K562 (cell line): ENCODE results near the gene RAB43. TPM values are rescaled to one million over a fixed set of nuclear protein-coding genes. Genes with fewer than 3 reads are reported as not detected.

ENCODE experiments used
- ARID1B ChIP-seq: fragments of 450-650 bp; IDR thresholded peaks from 2 replicates; pipeline ENCODE4 v1.6.1; 2016; ENCODE audit warnings: antibody characterized with exemption, mild to moderate bottlenecking, inconsistent platforms
- CBX1 ChIP-seq: sonication (generic); IDR thresholded peaks from 2 replicates; pipeline ENCODE4 v1.6.1; 2016; ENCODE audit warnings: antibody characterized with exemption, low read depth, mild to moderate bottlenecking
- ERF ChIP-seq: fragments of 450-650 bp; formaldehyde crosslinking; IDR thresholded peaks from 2 replicates; pipeline ENCODE4 v1.4.0; 2020; ENCODE audit warnings: mild to moderate bottlenecking, mixed read lengths
- FOXP4 ChIP-seq: sonication (generic); formaldehyde crosslinking; IDR thresholded peaks from 2 replicates; pipeline ENCODE4 v1.8.0; 2022; ENCODE audit warnings: mild to moderate bottlenecking, missing genetic modification reagents, borderline replicate concordance
- HNRNPLL ChIP-seq: fragments of 200-400 bp; formaldehyde crosslinking; IDR thresholded peaks from 2 replicates; pipeline ENCODE4 v1.6.1; 2017; ENCODE audit warnings: low read length, low read depth, mild to moderate bottlenecking; ENCODE audit not compliant: poor library complexity, severe bottlenecking
- HNRNPUL1 ChIP-seq: fragments of 200-400 bp; formaldehyde crosslinking; IDR thresholded peaks from 2 replicates; pipeline ENCODE4 v1.6.1; 2017; ENCODE audit warnings: low read length
- JUND ChIP-seq, 2 experiments: IDR thresholded peaks; 2 replicates in 1 of 2; 3 replicates in 1 of 2; pipeline ENCODE4 v1.6.1; 2011; ENCODE audit warnings: borderline replicate concordance in 2 of 2, low read depth in 2 of 2, low read length in 2 of 2, improper control_type of control experiment in 1 of 2, missing biosample characterization in 1 of 2, missing genetic modification characterization in 1 of 2, missing genetic modification reagents in 1 of 2
- LARP7 ChIP-seq: fragments of 450-650 bp; IDR thresholded peaks from 2 replicates; pipeline ENCODE4 v1.6.1; 2016
- NCOA6 ChIP-seq: fragments of 450-650 bp; IDR thresholded peaks from 2 replicates; pipeline ENCODE4 v1.6.1; 2017; ENCODE audit warnings: mild to moderate bottlenecking
- NFIC ChIP-seq: fragments of 450-650 bp; IDR thresholded peaks from 2 replicates; pipeline ENCODE4 v1.6.1; 2017; ENCODE audit warnings: mild to moderate bottlenecking, inconsistent platforms
- NUFIP1 ChIP-seq: fragments of 450-650 bp; IDR thresholded peaks from 2 replicates; pipeline ENCODE4 v1.6.1; 2018; ENCODE audit not compliant: partially characterized antibody
- SRSF9 ChIP-seq: fragments of 200-400 bp; formaldehyde crosslinking; IDR thresholded peaks from 2 replicates; pipeline ENCODE4 v1.6.1; 2017; ENCODE audit warnings: low read depth, low read length, borderline replicate concordance
- TSC22D4 ChIP-seq: fragments of 450-650 bp; IDR thresholded peaks from 2 replicates; pipeline ENCODE4 v1.6.1; 2016; ENCODE audit warnings: missing genetic modification characterization, missing biosample characterization, control low read depth
- XRCC3 ChIP-seq: fragments of 450-650 bp; IDR thresholded peaks from 2 replicates; pipeline ENCODE4 v1.6.1; 2017; ENCODE audit warnings: mild to moderate bottlenecking, moderate library complexity
- ZBTB1 ChIP-seq: sonication (generic); formaldehyde crosslinking; IDR thresholded peaks from 2 replicates; pipeline ENCODE4 v1.8.1; 2023; ENCODE audit warnings: missing genetic modification reagents, low read depth, mild to moderate bottlenecking, borderline replicate concordance
- ZSCAN29 ChIP-seq: fragments of 450-650 bp; IDR thresholded peaks from 2 replicates; pipeline ENCODE4 v1.6.1; 2017
- polyA plus RNA-seq, 8 experiments: library from polyadenylated mRNA; depleted of rRNA in 4 of 8; stranded (reverse) in 5 of 8; unstranded in 3 of 8; fragments of >200 nt; fragmentation: Nextera tagmentation in 2 of 8; fragmentation: Illumina TruSeq in 1 of 8; extraction: Ambion mirVana in 2 of 8; extraction: Trizol in 1 of 8; gene quantifications; 2 replicates each; pipeline versions ENCODE4 v1.2.1 to v1.2.3, GENCODE V29; 2011 to 2014; ENCODE audit warnings: inconsistent platforms in 1 of 8, missing spikeins in 1 of 8
- total RNA-seq, 7 experiments: library from RNA; depleted of rRNA in 6 of 7; stranded (reverse); fragments of >200 nt in 6 of 7; fragmentation: Illumina TruSeq in 2 of 7; extraction: Trizol in 2 of 7; gene quantifications; 2 replicates each; pipeline versions ENCODE4 v1.2.1 to v1.2.3, GENCODE V29; 2011 to 2021; ENCODE audit warnings: low replicate concordance in 1 of 7
- TF ChIP-seq, protein P1 (sequence below), 2 experiments: fragments of 450-650 bp in 1 of 2; sonication (generic) in 1 of 2; formaldehyde crosslinking in 1 of 2; IDR thresholded peaks in 1 of 2; conservative IDR thresholded peaks in 1 of 2; 2 replicates each; pipeline versions ENCODE4 v1.6.1 to v1.8.1; 2016 to 2023; ENCODE audit warnings: mild to moderate bottlenecking in 2 of 2, moderate library complexity in 2 of 2, inconsistent platforms in 1 of 2, missing genetic modification reagents in 1 of 2
- TF ChIP-seq, protein P2 (sequence below): IDR thresholded peaks from 2 replicates; pipeline ENCODE4 v1.6.1; 2011; ENCODE audit not compliant: insufficient read length; ENCODE audit errors: extremely low read depth
- TF ChIP-seq, protein P3 (sequence below): sonication (generic); formaldehyde crosslinking; IDR thresholded peaks from 2 replicates; pipeline ENCODE4 v1.8.1; 2023; ENCODE audit warnings: mild to moderate bottlenecking, missing genetic modification reagents, moderate library complexity
- TF ChIP-seq, protein P4 (sequence below): fragments of 250-450 bp; sonication (Bioruptor Pico); IDR thresholded peaks from 2 replicates; pipeline ENCODE4 v1.5.0; 2022; ENCODE audit warnings: mild to moderate bottlenecking

The RAB43 gene
- total and polyA plus RNA-seq, 9 of the 15 experiments (the other 6 are each of a cell fraction or from before 2014, with no cell fraction given): 0.04 to 6.8 (median 1.7) TPM; not detected in 2

- TF ChIP-seq, protein P1, sequence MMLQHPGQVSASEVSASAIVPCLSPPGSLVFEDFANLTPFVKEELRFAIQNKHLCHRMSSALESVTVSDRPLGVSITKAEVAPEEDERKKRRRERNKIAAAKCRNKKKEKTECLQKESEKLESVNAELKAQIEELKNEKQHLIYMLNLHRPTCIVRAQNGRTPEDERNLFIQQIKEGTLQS (IDR thresholded peaks at IDR 0.05): no peak
- TF ChIP-seq, protein P1 (CRISPR knock-in tag; conservative IDR thresholded peaks at IDR 0.05): no peak
- no peak for TF ChIP-seq SRSF9
- TF ChIP-seq, protein P2, sequence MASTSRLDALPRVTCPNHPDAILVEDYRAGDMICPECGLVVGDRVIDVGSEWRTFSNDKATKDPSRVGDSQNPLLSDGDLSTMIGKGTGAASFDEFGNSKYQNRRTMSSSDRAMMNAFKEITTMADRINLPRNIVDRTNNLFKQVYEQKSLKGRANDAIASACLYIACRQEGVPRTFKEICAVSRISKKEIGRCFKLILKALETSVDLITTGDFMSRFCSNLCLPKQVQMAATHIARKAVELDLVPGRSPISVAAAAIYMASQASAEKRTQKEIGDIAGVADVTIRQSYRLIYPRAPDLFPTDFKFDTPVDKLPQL: no peak
- peak; percentile 60 for TF ChIP-seq NFIC
- TF ChIP-seq, protein P3, sequence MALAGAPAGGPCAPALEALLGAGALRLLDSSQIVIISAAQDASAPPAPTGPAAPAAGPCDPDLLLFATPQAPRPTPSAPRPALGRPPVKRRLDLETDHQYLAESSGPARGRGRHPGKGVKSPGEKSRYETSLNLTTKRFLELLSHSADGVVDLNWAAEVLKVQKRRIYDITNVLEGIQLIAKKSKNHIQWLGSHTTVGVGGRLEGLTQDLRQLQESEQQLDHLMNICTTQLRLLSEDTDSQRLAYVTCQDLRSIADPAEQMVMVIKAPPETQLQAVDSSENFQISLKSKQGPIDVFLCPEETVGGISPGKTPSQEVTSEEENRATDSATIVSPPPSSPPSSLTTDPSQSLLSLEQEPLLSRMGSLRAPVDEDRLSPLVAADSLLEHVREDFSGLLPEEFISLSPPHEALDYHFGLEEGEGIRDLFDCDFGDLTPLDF: no peak
- no peak for TF ChIP-seq ZSCAN29
- TF ChIP-seq JUND (IDR thresholded peaks at IDR 0.05; ENCODE audit: borderline replicate concordance, low read depth, low read length): no peak
- TF ChIP-seq JUND (tag; IDR thresholded peaks at IDR 0.05; ENCODE audit: borderline replicate concordance, low read depth, low read length): no peak
- no peak for TF ChIP-seq TSC22D4 (tag)
- no peak for TF ChIP-seq NUFIP1
- no peak for TF ChIP-seq ERF (CRISPR knock-in tag)
- TF ChIP-seq, protein P4, sequence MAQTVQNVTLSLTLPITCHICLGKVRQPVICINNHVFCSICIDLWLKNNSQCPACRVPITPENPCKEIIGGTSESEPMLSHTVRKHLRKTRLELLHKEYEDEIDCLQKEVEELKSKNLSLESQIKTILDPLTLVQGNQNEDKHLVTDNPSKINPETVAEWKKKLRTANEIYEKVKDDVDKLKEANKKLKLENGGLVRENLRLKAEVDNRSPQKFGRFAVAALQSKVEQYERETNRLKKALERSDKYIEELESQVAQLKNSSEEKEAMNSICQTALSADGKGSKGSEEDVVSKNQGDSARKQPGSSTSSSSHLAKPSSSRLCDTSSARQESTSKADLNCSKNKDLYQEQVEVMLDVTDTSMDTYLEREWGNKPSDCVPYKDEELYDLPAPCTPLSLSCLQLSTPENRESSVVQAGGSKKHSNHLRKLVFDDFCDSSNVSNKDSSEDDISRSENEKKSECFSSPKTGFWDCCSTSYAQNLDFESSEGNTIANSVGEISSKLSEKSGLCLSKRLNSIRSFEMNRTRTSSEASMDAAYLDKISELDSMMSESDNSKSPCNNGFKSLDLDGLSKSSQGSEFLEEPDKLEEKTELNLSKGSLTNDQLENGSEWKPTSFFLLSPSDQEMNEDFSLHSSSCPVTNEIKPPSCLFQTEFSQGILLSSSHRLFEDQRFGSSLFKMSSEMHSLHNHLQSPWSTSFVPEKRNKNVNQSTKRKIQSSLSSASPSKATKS (CRISPR knock-in tag): no peak
- TF ChIP-seq ZBTB1 (CRISPR knock-in tag): no peak
- no peak for TF ChIP-seq NCOA6
- no peak for TF ChIP-seq LARP7
- no peak for TF ChIP-seq HNRNPLL
- no peak for TF ChIP-seq FOXP4
- no peak for TF ChIP-seq HNRNPUL1
- peak; percentile 83 for TF ChIP-seq ARID1B
- no peak for TF ChIP-seq CBX1
- no peak for TF ChIP-seq XRCC3
These were observed 65.0 kb downstream of the RAB43 start (continued) for GRCh38 chr3:129056451-129057173.
